Upper lobe of left lung (tissue), 4 donors: Measurements from ENCODE around the gene DDR2.
"Not testable (repeated sequence)": the region's sequence is repeated elsewhere in the genome, so short reads cannot be mapped to it uniquely, and the experiment has no call there.

Experiments used
- EP300 ChIP-seq, 4 donors: sonication (generic); formaldehyde crosslinking; IDR thresholded peaks; one replicate each; pipeline ENCODE4 v1.5.1; 2017; ENCODE audit warnings: antibody characterized with exemption in 4 of 4, control low read depth in 2 of 4
- POLR2A ChIP-seq, 4 donors: fragments of 450-650 bp; IDR thresholded peaks; one replicate each; pipeline ENCODE4 v1.5.1; 2016 to 2017; ENCODE audit warnings: antibody characterized with exemption in 4 of 4, mild to moderate bottlenecking in 2 of 4
- POLR2AphosphoS5 ChIP-seq, 2 donors: sonication (generic); formaldehyde crosslinking; IDR thresholded peaks; one replicate each; pipeline ENCODE4 v1.5.1; 2017; ENCODE audit warnings: antibody characterized with exemption in 2 of 2
- TF ChIP-seq, protein P1 (sequence below), 6 experiments: fragments of 450-650 bp in 4 of 6; fragments of 200-600 bp in 2 of 6; sonication (generic) in 2 of 6; IDR thresholded peaks; one replicate each; pipeline ENCODE4 v1.5.1; 2016 to 2019; ENCODE audit warnings: antibody characterized with exemption in 6 of 6

DNA sequence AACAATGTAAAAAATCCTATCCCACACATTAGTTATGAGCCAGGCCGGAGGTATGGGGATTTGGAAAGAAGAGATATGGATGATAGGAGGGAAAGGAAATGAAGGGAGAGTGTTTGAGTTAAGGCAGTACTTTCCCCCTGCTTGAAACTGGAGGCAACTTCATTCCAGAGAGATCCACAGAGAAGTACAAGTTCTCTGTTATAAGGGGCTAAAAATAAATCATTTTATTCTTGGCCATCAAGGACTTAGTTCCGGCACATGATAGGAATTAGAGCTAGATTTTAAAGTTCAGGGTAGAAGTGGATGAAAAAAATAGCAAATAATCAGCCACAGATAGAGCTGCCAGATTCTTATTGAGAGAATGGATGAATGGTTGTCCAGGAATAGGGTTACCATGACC lies 185.9 kb downstream of the DDR2 start:
- not testable (repeated sequence) for TF ChIP-seq POLR2A, POLR2AphosphoS5, EP300 (IDR thresholded peaks at IDR 0.05)
- TF ChIP-seq, protein P1, sequence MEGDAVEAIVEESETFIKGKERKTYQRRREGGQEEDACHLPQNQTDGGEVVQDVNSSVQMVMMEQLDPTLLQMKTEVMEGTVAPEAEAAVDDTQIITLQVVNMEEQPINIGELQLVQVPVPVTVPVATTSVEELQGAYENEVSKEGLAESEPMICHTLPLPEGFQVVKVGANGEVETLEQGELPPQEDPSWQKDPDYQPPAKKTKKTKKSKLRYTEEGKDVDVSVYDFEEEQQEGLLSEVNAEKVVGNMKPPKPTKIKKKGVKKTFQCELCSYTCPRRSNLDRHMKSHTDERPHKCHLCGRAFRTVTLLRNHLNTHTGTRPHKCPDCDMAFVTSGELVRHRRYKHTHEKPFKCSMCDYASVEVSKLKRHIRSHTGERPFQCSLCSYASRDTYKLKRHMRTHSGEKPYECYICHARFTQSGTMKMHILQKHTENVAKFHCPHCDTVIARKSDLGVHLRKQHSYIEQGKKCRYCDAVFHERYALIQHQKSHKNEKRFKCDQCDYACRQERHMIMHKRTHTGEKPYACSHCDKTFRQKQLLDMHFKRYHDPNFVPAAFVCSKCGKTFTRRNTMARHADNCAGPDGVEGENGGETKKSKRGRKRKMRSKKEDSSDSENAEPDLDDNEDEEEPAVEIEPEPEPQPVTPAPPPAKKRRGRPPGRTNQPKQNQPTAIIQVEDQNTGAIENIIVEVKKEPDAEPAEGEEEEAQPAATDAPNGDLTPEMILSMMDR (IDR thresholded peaks at IDR 0.05), result not testable (repeated sequence)
